HG03066 (cell line): Measurements from ENCODE around the gene MYO1E.

Source experiments
- ATAC-seq: cut with Tn5 transposase; IDR thresholded peaks from one replicate; pipeline ENCODE4 v1.9.1; 2021; ENCODE audit warnings: low read depth; ENCODE audit not compliant: unreplicated experiment

MYO1E gene

DNA sequence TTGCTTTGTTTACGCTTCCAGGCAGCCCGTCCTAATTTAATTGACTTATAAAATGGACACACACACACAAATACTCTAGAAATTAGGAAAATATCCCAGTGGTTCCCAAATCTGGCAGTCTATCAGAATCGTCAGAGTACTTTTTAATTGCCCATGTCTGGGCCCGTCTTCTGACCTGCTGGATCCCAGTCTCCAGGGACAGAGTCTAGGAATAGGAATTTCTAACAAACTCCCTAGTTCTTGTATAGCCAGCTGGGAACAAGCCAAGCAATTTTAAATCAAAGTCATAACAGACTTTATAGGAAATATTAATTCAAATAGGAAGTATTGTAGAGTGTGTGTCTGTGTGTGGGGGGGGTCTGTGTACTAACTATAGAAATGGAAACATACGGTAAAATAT is 132.6 kb downstream of the MYO1E start:
- no peak for ATAC-seq

DNA sequence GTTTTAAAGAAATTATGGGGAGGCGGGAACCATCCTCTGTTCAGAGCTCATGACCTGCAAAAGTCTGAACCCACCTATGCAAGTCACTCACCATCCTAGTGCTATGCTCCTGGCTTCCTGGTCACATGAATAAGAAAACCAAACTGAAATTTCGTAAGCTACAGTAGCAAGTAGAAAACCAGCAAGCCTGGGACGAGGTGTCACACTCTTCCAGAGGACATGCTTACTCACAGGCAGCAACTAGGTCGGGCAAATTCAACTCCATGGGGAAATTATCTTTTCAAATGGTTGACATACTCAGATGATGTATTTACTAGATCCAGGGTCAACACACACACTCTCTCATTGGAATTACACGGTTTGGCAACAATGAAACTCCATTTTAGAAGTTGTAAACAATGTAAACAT is 134.7 kb downstream of the MYO1E start:
- peak; percentile 65 for ATAC-seq

- ATAC-seq: peak; percentile 55
Measured at GRCh38 chr15:59237119-59237855, 135.4 kb downstream of the MYO1E start.

GRCh38 chr15:59236394-59236793 is 136.3 kb downstream of the MYO1E start:
- no peak for ATAC-seq

DNA sequence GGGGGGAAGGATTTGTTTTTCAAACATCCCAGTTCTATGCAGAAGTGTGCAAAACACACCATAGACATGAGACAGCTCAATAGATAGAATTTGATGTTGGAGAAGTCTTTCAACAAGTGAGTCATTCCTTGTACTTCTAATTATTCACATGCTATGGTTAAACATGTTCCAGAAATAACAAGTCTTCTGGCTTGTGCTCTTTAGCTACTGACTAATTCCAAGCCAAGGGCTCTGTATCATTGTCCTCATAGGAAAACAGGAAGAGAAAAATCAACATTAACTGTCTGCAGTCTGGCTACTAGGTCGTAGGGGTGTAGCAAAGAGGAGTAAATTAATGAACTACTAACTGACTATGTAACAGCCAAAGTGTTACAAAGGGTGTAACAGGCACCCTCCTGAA is 140.2 kb downstream of the MYO1E start:
- ATAC-seq: no peak

DNA sequence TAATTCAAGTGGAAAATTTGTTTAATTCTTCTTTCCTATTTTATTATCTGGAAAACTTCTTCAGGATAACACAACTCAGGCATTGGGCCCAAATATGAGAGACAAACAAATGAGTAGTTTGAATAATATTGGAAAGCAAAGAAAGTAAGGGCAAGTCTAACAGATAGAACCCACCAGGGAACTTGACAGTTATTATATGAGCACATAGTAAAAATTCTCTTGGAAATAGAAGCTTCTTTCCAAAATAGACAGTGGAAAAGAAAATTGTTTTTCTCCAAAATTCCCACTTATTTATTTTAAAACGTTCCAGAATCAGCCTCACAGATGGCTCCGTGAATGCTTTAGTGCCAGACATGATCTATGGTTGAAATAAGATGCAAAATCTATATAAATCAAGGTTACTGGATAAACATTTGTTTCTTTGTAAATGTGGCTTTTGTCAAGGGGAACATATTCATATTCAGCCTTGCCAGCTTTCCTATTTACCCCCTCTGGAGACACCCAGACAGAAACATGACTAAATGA is 142.1 kb downstream of the MYO1E start:
- ATAC-seq: no peak

- no peak for ATAC-seq
Measured at GRCh38 chr15:59229453-59229852, 143.2 kb downstream of the MYO1E start.

GRCh38 chr15:59229015-59229414 is 143.7 kb downstream of the MYO1E start:
- ATAC-seq: no peak

DNA sequence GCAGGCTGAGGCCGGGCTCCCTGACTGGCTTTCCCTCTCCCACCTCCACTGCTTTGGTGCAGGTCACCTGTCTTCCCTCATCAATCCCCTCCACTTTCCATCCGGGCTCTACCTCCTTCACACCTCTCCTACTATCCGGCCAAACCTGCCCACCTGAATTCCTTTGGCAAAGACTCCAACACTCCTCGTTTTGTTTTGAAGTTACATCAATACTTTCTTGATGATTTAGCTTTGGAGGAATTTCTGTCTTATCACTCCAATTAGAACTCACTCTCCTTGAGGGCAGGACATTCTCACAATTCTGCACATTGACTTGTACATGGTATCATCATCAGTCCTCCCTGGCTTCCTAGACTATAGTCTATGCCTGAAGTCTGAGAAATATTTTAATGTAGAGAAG is 145.7 kb downstream of the MYO1E start:
- no peak for ATAC-seq

DNA sequence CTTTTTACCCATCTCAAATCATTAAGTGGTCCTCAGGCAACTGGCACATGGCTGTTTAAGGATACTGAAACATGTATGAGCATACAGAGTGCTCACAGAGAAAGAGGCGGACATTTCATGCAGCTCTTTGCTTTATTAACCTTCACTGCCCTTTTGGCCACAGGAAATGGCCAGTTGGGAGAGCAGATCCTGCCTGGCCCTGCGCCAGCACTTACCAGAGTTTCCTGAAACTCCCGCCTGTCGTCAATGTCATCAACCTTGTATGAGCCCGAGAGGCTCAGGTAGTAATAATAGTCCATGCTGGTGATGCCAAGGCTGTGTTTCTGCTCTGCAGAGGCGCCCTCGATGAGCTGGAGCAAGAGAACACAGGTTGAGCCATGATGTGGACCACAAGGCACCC is 148.2 kb downstream of the MYO1E start:
- ATAC-seq: no peak

DNA sequence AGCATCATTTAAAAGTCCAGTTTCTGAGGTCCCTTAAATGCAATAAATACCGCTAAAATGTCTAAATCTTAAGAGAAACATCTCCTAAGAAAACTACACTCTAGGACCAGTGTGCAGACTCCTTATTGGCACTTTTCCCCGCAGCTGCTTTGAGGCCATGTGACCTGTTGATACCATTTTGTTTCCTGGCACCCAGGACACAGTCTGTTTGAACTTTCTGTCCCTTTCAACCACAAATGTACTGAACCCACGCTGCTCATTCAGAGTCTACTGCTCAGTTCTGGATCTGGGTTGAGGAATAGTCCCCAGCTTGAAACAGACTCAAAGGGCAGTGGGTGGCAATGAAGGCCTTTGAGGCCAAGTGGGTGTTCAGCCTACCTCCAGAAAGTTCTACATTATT is 148.9 kb downstream of the MYO1E start:
- no peak for ATAC-seq

- ATAC-seq: no peak
Measured at GRCh38 chr15:59222906-59223550, 149.6 kb downstream of the MYO1E start.

- no peak for ATAC-seq
Measured at GRCh38 chr15:59221511-59222505, 150.9 kb downstream of the MYO1E start.

GRCh38 chr15:59218710-59219109 is 154.0 kb downstream of the MYO1E start:
- ATAC-seq: no peak

DNA sequence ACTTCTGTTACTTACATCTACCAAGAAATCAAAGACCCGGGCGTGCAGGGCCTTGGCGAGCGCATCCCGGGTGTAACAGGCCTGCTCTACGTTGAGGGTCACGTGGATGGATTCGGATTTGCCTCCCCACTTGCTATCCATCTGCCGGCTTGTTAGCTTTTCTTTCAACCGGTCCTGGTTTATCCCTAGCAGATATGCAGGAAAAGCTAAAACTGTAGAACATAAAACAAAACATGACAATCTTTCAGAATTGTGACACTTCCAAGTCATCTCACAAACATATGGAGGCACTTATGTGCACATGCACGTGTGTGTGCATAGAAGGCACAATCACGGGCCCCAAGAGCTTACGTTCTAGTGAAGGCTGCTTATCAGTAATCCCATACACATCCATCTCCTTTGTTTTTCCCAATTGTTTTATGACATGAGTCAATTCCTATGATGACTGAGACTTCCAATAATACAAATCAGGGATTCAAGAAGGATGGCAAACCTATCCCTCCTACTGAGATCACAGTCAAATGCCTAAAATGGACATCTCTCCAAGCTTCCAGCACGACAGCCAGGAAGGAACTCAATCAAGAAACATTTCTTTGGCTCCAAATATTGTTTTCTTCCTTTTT is 154.7 kb downstream of the MYO1E start:
- ATAC-seq: no peak

DNA sequence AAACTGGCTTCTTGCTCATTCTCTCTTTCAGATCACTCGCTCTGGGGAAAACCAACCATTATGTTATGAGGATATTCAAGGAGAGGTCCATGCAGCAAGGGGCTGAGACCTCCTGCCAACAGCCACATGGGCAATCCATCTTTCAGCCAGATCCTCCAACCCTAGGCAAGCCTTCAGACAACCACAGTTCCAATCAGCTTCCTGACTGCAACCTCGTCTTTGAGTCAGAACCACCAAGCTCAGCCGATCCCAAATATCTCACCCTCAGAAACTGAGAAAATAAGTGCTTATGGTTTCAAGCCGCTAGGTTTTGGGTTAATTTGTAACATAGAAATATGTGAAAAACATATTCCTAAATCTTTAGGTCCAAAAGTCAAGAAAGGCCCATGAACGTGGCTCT is 155.8 kb downstream of the MYO1E start:
- ATAC-seq: no peak

- no peak for ATAC-seq
Measured at GRCh38 chr15:59210186-59210585, 162.5 kb downstream of the MYO1E start.

DNA sequence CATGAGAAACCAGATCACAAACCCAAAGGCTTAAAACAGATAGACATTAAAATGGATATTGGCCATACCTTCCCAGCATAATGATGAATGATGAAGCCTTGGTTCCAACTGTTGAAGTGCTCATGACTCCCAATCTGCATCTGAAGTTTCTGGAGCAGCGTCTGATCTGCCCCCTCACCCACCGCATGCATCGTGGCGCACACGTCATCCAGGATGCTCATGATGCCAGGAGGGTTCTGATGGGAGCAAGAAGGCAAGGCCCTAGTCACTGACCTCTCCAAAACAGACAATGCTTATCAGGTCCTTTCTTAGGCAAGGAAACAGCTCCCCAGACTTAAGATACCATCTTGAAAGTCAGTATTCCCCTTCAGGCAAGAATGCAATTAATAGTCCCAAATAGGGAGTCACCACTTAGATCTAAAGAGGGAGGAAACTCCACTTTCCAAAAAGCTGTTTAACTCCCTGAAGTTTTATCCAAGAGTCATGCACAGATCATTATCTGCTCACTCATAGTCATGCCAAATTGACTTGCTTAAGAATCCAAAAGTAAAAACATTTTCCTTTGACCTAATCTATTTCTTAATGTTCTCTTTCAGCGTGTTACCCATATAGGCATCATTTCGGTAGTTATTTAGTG is 163.9 kb downstream of the MYO1E start:
- ATAC-seq: no peak

GRCh38 chr15:59206623-59207183 is 166.0 kb downstream of the MYO1E start, which contains the start of gene LDHAL6B:
TSS of gene LDHAL6B (plus strand) at chr15:59206843. CDS start at chr15:59206941, 98 bp downstream.
- ATAC-seq: no peak
